HG02870 (cell line): Measurements from ENCODE around the gene ARHGEF40.

Experiments used
- ATAC-seq: cut with Tn5 transposase; IDR thresholded peaks from one replicate; pipeline ENCODE4 v1.9.1; 2021; ENCODE audit warnings: mild to moderate bottlenecking, moderate library complexity; ENCODE audit not compliant: unreplicated experiment

ARHGEF40 gene

DNA sequence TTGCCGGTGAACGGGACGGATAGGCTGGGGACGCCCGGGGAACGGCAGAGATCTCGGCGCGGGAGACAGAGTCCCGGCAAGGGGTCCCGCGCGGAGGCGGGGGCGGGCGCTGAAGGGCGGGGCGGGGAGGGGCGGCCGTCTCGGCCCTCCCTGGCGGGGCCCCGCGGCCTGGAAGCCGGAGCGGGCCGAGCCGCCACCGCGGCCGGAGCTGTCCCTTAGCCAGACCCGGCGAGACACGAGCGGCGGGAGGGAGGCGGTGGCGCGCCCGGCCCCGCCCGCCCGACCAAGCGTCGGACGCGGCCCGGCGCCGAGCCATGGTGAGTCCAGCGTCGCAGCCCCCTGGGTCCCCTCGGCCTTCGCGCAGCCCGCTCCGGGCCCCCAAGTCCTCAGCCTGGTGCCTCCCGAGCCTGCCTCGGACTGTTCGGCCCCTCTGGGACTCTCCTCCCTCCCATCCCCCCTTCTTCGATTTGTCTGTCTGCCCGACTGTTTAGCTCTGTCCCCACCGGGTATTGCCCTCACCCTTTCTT is at the start of gene ARHGEF40:
ARHGEF40 (plus strand) TSS at position 222 of the 527 bp plus-strand sequence; CDS start at position 315, 93 bp downstream.
- ATAC-seq, result no peak

- no peak for ATAC-seq
These were observed 49.0 kb upstream of the ARHGEF40 start for GRCh38 chr14:21020977-21021545.

GRCh38 chr14:21022686-21023085 is 47.4 kb upstream of the ARHGEF40 start:
- ATAC-seq, result no peak

- ATAC-seq, result no peak
These were observed 46.9 kb upstream of the ARHGEF40 start for GRCh38 chr14:21023174-21023573.

DNA sequence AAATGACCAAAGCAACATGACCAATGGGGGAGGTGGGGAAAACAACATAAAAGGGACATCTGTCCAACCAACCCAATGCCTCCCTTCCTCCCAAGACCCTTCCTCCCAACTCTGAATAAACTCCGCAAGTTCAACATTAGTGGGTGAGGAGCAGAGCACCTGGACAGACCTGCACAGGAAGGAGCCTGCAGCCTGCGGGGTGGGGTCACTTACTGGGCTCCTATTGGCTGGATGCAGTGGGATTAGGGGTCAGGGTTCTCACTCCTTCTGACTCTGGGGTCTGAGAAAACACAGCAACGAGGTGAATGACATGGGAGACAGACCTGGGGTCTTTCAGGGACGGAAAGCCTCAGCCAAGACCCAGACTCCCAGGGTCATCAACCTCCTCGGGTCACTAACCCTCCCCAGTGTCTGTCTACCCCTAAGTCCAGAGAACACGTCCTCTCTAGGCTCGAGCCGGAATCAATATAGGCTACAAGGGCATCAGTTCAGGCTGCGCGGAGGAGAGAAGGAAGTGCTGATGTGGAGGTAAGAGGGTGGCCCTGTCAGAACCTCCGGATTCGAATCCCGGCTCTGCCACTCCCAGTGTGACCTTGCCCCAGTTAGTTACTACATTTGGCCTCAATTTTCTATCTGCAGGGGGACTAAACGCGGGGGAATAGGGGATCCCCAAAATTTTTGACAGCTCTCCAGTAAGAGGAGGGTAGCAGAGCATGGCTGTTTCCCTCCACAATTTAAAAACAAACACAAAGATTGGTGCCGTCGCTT is 46.1 kb upstream of the ARHGEF40 start:
- ATAC-seq, result no peak

DNA sequence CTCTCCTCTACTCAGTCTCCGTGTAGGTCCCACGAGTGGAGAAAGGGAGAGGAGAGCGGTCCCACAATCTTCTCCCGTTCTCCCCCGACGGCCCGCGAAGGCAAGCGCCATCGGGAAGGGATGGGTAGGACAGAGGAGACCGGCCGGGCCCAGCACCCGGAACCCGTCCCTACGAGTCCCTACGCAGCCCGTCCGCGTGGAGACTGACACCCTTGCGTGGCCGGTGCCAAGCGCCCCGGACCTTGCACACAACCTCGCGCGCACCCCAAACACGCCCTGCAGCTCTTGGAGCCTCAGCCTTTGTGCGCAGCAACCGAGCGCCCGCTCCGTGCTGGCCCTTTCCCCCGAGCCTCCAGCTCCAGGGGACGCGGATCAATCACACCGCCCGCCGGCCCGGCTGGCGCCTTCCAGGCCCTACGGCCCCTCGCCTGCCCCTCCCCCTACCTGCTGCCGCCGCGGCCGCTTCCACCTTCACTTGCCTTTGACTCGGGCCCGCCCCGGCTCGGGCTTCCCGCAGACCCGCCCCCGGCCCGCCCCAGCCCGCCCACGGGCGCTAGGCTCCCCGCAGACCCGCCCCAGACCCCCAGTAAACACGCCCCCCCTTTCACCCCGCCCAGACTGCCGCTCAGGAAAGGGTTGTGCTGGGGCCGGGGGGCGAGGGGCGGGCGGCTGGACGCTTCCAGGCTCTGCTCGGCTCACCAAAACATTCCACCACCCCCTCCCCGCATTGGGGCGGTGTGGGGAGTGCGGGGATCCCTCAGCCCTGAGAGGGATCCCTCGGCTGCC is 45.3 kb upstream of the ARHGEF40 start, which contains the start of gene NDRG2:
NDRG2 (minus strand) TSS at position 477 of the 786 bp plus-strand sequence. CDS start 1,746 bp downstream, outside the sequence.
- ATAC-seq, result no peak

DNA sequence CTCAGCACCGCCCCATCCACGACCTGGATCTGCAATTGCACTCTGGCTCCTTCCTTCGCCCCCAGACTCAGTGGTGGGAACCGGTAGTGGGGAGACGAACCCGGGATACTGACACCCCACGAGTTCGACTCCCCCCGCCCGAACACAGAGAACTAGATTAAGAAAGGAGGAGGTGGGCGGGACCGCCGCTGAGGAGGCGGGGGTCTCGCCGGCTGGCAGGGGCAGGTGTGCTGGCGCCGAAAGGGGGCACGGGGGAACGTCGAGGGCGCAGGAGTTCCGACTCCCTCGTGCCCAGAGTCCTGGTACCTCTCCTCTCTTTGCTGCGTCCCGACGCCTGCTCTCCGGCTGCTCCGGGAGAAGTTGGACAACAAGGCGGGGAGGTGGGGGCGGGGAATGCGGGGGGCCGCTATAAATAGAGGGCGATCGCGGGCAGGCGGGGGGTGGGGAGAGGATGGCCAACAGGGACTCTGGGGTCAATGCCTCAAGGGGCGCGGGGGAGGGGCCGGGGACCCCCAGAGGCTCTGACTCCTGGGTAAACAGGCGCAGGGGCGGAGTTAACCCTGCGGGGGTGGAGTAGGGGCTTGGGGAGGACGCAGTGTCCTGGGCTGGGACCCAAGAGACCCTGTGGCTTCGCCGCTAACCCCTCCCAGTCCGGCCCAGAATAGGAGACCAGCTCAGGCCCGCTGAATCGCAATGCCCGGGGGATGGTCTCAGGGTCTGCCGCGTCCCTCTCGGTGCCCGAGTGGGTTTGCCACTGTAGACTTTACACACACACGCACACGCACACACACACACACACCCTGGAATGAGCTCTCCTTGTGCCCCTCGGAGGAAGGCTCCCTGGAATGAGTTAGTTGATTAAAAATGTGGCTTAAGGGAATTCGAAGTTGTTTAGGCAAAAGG is 44.5 kb upstream of the ARHGEF40 start:
- no peak for ATAC-seq

DNA sequence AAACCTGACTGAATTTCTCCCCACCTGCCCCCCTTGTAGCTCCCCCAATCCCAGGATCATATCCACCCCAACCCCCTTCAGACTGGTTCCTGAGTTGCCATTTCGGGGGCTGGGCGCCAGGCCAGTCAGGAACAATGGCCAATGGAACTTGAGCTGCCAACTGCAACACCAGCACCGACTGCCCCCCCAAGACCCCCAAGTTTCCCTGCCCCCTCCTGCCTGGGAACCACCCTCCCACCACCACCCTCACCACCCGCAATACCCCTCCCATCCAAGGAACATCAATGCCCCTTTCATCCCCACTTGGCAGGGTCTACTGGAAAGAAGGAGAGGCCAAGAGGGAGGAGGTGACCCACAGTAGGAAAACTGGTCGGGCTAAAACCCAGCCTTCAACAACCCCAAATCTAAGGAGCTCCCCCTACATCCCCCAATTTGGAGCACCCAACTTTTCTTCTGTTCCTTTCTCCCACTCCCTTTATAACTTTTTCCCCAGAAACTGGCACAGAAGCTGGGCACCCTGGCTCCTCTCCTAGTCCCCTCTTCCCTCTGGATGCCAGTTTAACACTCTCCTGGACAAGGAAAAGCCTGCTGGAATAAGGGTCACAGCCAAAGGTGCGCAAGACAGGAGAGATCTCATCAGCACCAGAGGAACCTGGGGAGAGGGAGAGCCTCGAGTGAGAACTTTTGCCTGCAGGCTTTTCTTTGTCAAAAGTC is 43.7 kb upstream of the ARHGEF40 start:
- ATAC-seq, result no peak

- no peak for ATAC-seq
These were observed 43.2 kb upstream of the ARHGEF40 start for GRCh38 chr14:21026988-21027315.

DNA sequence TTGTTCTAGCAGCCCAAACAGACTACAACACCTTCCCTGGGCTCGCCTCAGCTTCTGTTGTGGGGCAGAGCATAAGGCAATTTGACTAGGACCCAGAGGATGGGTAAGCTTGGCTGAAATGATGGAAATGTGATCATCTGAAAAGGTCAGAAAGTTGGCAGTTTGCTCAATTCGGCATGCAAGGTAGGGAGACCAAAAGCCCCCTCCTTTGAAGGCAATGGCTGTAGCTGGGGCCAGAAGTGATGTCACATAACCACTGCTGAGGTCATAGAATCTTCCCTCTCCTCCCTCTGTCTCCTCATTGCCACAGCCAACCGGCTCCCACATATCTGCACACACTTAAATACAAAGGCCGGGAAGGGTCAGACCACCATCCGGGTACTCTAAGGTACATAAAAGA is 40.2 kb upstream of the ARHGEF40 start, which contains the start of gene TPPP2:
TPPP2 (plus strand) TSS at position 301 of the 400 bp plus-strand sequence. CDS start 365 bp downstream, outside the sequence.
- no peak for ATAC-seq

GRCh38 chr14:21030531-21030930 is 39.6 kb upstream of the ARHGEF40 start:
- ATAC-seq, result no peak

GRCh38 chr14:21032326-21033132 is 37.6 kb upstream of the ARHGEF40 start:
- ATAC-seq, result no peak

GRCh38 chr14:21033133-21033698 is 36.9 kb upstream of the ARHGEF40 start:
- no peak for ATAC-seq

- ATAC-seq, result no peak
These were observed 35.4 kb upstream of the ARHGEF40 start, which contains the start of gene RNASE13 for GRCh38 chr14:21034707-21035106. TSS of gene RNASE13 (minus strand) at chr14:21034807. CDS start at chr14:21034288, 519 bp downstream.

- ATAC-seq, result no peak
These were observed 33.4 kb upstream of the ARHGEF40 start for GRCh38 chr14:21036751-21037150.

DNA sequence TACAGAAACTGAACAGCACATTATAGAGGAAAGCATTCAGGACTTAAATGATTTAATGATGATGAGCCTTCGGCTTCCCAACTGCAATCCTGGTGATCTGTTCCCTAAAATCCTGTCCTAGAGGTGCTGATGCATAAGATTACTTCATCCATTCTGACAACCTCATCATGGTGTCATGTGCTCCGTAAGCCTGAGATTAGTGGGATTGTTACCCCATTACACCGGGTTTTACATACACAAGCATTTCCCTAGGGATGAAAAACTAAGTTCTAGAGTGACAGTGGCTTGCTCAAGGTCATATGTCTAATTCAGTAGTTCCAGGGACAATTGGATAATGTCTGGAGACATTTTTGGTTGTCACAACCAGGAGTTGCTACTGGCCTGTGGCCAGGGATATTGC is 32.9 kb upstream of the ARHGEF40 start:
- ATAC-seq, result no peak

- no peak for ATAC-seq
These were observed 31.4 kb upstream of the ARHGEF40 start for GRCh38 chr14:21038441-21039422.
